Right atrium auricular region (tissue), 2 donors: ENCODE data around the gene PRICKLE2. TPM values are rescaled to one million over a fixed set of nuclear protein-coding genes. Genes with fewer than 3 reads are reported as not detected.

Experiments
- DNase-seq: peaks from one replicate; pipeline ENCODE4 v3.0.0-alpha.2; 2019; ENCODE audit warnings: low spot score
- H3K27ac ChIP-seq, 2 donors: fragments of 200-600 bp; sonication (generic); 1 replicate in 1 of 2; 2 replicates in 1 of 2; pipeline ENCODE4 v1.5.1; 2016 to 2019
- H3K27me3 ChIP-seq, 2 donors: fragments of 200-600 bp; sonication (generic); one replicate each; pipeline versions ENCODE4 v1.5.1 to v1.6.0; 2017 to 2019
- H3K36me3 ChIP-seq: fragments of 200-600 bp; sonication (generic); one replicate; pipeline ENCODE4 v1.5.1; 2016
- H3K4me1 ChIP-seq, 2 donors: fragments of 200-600 bp; sonication (generic); one replicate each; pipeline versions ENCODE4 v1.5.1 to v1.6.0; 2017 to 2019
- H3K4me3 ChIP-seq, 2 donors: fragments of 200-600 bp; sonication (generic); 1 replicate in 1 of 2; 2 replicates in 1 of 2; pipeline ENCODE4 v1.5.1; 2017 to 2019; ENCODE audit warnings: mild to moderate bottlenecking in 1 of 2, moderate library complexity in 1 of 2
- H3K9me3 ChIP-seq, 2 donors: fragments of 200-600 bp; sonication (generic); one replicate each; pipeline ENCODE4 v1.5.1; 2019
- total RNA-seq, 2 donors: library from RNA; depleted of rRNA; stranded (reverse); fragments of >200 nt; gene quantifications; one replicate each; pipeline ENCODE4 v1.1.0, GENCODE V29; 2016
- TF ChIP-seq, protein P1 (sequence below), 2 donors: fragments of 200-600 bp; sonication (generic); IDR thresholded peaks; one replicate each; pipeline ENCODE4 v1.5.1; 2019; ENCODE audit warnings: antibody characterized with exemption in 2 of 2

Gene PRICKLE2
- total RNA-seq, 2 donors from 2014 or later = 18.4 to 22.2 TPM

DNA sequence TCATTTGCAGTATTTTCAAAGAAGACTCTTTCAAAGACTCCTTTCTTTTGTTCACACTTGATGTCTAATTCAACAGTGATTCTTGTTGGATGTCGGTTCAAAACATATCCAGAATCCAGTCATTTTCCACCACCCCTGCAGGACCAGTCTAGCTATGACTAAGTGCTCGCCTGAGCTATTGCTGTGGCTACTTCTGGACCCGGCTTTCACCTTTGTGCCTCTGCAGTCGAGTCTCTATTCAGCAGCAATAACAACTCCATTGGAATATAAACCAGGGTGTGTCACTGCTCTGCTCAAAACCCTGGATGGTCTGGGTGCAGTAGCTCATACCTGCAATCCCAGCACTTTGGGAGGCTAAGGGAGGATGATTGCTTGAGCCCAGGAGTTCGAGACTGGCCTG, 55.0 kb downstream of the PRICKLE2 start:
- DNase-seq = no peak
- Histone ChIP-seq H3K36me3 (no peaks in the 10 kb centered on the region), H3K4me1 (peaks cover 0 to 34% of the 10 kb centered on the region in 2 donors), H3K27me3 (no peaks in the 10 kb centered on the region), H3K9me3 (no peaks in the 10 kb centered on the region), H3K4me3 (no peak overlapping the region), H3K27ac (no peak overlapping the region)
- TF ChIP-seq, protein P1, sequence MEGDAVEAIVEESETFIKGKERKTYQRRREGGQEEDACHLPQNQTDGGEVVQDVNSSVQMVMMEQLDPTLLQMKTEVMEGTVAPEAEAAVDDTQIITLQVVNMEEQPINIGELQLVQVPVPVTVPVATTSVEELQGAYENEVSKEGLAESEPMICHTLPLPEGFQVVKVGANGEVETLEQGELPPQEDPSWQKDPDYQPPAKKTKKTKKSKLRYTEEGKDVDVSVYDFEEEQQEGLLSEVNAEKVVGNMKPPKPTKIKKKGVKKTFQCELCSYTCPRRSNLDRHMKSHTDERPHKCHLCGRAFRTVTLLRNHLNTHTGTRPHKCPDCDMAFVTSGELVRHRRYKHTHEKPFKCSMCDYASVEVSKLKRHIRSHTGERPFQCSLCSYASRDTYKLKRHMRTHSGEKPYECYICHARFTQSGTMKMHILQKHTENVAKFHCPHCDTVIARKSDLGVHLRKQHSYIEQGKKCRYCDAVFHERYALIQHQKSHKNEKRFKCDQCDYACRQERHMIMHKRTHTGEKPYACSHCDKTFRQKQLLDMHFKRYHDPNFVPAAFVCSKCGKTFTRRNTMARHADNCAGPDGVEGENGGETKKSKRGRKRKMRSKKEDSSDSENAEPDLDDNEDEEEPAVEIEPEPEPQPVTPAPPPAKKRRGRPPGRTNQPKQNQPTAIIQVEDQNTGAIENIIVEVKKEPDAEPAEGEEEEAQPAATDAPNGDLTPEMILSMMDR (IDR thresholded peaks at IDR 0.05) = no peak

DNA sequence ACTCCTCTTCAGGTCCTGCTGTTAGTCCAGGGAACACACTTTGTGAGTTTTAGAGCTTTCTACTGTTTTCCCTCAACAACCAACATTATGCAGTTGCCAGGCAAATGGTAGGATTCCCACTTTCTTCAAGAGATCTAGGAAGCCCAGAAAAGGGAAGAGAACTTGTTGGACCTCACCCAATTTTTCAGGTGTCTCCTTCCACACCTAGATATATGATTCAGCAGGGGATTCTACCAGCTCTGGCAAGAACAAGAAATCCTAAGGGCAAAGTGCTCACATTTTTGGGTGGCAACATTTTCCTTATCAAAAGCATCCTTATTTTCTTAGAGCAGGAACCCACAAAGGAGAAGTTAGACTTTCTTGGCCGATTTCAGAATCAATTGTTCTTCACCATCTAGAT, 57.4 kb downstream of the PRICKLE2 start:
- TF ChIP-seq, protein P1 (IDR thresholded peaks at IDR 0.05) = no peak
- Histone ChIP-seq H3K27ac (no peak overlapping the region), H3K36me3 (no peaks in the 10 kb centered on the region), H3K27me3 (no peaks in the 10 kb centered on the region), H3K9me3 (no peaks in the 10 kb centered on the region), H3K4me1 (peaks cover 0 to 25% of the 10 kb centered on the region in 2 donors), H3K4me3 (no peak overlapping the region)
- DNase-seq = no peak

DNA sequence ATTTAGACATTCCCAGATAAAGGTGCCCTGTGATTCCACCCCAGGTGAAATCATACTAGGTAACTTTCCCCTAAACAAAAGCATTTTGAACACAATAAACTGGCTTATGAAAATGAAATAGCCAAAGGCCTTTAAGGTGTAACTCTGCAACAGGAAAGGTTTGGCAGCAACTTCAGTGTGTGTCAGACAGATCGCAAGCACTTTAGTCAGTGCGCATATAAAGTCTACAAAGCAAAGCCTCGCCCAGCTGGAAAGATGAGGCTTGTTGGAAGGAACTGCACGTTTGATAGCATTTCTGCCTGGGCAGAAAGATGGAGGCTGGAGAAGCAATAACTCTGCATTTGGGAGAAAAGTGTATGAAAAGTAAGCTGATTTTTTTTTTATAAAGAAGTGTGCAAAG, 57.9 kb downstream of the PRICKLE2 start:
- Histone ChIP-seq H3K4me1 (peaks cover 0 to 28% of the 10 kb centered on the region in 2 donors), H3K27ac (no peak overlapping the region), H3K36me3 (no peaks in the 10 kb centered on the region), H3K27me3 (no peaks in the 10 kb centered on the region), H3K4me3 (no peak overlapping the region), H3K9me3 (no peaks in the 10 kb centered on the region)
- DNase-seq = no peak
- TF ChIP-seq, protein P1 (IDR thresholded peaks at IDR 0.05) = no peak

DNA sequence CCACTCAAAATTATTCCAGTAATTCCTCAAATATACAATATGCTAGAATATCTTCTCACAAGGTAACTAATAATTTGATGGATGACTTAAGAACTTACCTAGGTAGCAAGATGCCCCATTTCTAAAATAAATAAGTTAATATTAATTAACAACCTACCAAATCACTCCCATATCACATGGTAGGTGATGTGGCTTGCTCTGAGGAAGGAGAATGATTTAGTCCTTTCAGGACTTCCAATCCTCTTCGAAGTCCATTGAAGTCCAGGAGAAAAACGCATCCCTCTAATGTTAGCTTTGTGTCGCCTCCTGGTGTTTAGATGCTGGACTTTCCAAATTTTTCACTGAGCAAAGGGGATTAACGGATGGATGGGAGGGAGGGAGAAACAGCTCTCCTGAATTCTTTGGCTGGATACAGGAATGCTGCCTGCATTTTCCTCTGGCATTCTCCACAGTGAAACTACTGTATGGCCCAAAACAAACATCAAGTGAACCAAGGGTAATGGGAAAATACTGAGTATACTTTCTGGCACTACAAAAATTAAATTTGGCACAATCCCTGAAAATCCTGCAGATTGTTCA, 58.6 kb downstream of the PRICKLE2 start:
- H3K4me1 ChIP-seq = peaks cover 0 to 35% of the 10 kb centered on the region in 2 donors
- no peaks in the 10 kb centered on the region for H3K36me3 ChIP-seq
- TF ChIP-seq, protein P1 (IDR thresholded peaks at IDR 0.05) = peak in 1 of 2 donors; percentile 43
- DNase-seq = no peak
- H3K9me3 ChIP-seq = no peaks in the 10 kb centered on the region
- H3K27ac ChIP-seq = no peak overlapping the region
- no peak overlapping the region for H3K4me3 ChIP-seq
- H3K27me3 ChIP-seq = no peaks in the 10 kb centered on the region

DNA sequence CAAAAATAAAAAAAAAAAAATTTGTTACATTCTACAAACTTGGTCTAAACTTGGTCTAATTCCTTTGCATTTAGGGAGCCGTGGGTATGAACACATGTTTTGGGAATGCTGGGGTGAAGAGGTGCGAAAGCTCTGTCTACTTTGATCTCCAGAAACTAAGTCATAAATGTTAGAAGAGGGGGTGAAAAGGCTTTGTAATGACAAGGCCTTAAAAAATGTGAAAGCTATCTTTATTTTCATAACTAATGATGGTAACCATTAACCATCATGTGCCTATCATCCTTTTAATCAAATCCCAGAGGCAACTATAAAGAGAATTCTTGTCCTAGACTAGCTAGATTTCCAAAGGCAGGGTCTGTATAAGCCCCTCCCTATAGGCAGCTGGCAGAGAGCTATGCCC, 60.9 kb downstream of the PRICKLE2 start:
- H3K36me3 ChIP-seq = peaks cover 11% of the 10 kb centered on the region
- no peaks in the 10 kb centered on the region for H3K9me3 ChIP-seq
- H3K27me3 ChIP-seq = no peaks in the 10 kb centered on the region
- no peak overlapping the region for H3K27ac ChIP-seq
- H3K4me3 ChIP-seq = no peak overlapping the region
- H3K4me1 ChIP-seq = peaks cover 0 to 36% of the 10 kb centered on the region in 2 donors
- TF ChIP-seq, protein P1 (IDR thresholded peaks at IDR 0.05) = no peak
- no peak for DNase-seq

DNA sequence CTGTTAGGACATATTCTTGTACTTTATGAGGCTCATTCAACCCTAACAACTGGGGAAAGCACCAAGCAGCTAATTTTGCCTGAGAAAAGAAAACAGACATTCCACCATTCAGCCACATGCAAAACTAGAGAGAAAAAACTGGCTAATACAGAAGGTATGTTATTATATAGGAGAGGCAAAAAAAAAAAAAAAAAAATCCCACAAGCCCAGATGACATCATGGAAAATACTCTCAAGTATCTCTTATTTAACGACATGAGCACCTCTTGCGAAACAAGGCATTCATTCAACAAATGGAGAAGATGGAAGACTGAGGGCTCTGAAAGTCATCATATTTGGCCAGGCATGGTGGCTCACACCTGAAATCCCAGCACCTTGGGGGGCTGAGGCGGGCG, 61.5 kb downstream of the PRICKLE2 start:
- H3K9me3 ChIP-seq = no peaks in the 10 kb centered on the region
- no peaks in the 10 kb centered on the region for H3K27me3 ChIP-seq
- DNase-seq = no peak
- TF ChIP-seq, protein P1 (IDR thresholded peaks at IDR 0.05) = no peak
- H3K4me1 ChIP-seq = peaks cover 0 to 36% of the 10 kb centered on the region in 2 donors
- H3K4me3 ChIP-seq = no peak overlapping the region
- H3K36me3 ChIP-seq = peaks cover 13% of the 10 kb centered on the region
- no peak overlapping the region for H3K27ac ChIP-seq
